ENCODE data around the gene PPL. TPM values are rescaled to one million over a fixed set of nuclear protein-coding genes. Genes with fewer than 3 reads are reported as not detected.

Gene PPL
- total and polyA plus RNA-seq, 2 of the 13 experiments (the other 11 are each of a cell fraction or from before 2014, with no cell fraction given) = 5.7 to 6.6 TPM

GRCh38 chr16:4925791-4926190 is 11.2 kb downstream of the PPL start:
- Histone ChIP-seq H3K27me3 (ENCODE audit: control insufficient read depth in 1 of 2, insufficient read depth in 2 of 2, low read length in 2 of 2) (no peaks in the 10 kb centered on the region), H4K20me1 (ENCODE audit: insufficient read depth, low read length) (no peaks in the 10 kb centered on the region), H3K4me2 (ENCODE audit: low read depth, low read length) (no peak overlapping the region), H3K79me2 (ENCODE audit: insufficient read depth, low read length) (no peaks in the 10 kb centered on the region), H3K4me3 (replicated peaks in 1 of 3; ENCODE audit: insufficient read depth in 1 of 3, low read depth in 2 of 3, low read length in 3 of 3) (no peak overlapping the region), H3K4me1 (ENCODE audit: insufficient read depth, low read length) (peaks cover 19% of the 10 kb centered on the region), H3K9me3 (ENCODE audit: low read length) (peaks cover 6% of the 10 kb centered on the region; the same call in 1 of the 2 replicates), H3K9ac (ENCODE audit: insufficient read depth, low read depth, low read length) (no peak overlapping the region), H3K27ac (ENCODE audit: extremely low read length, insufficient read depth, low read length) (no peak overlapping the region), H3K36me3 (replicated peaks in 1 of 2; ENCODE audit: control insufficient read depth in 1 of 2, insufficient read depth in 2 of 2, low read length in 2 of 2) (peaks cover 0 to 1% of the 10 kb centered on the region in 2 experiments; a peak in 2 of 5 replicates), H2AFZ (ENCODE audit: low read length) (no peak overlapping the region)
- DNase-seq (ENCODE audit: low spot score) (no peak), ATAC-seq (no peak), FAIRE-seq (no peak)
- WGBS (ENCODE audit: low lambda C conversion rate) = 90% methylated on average over 5 of the region's 5 CpGs
- in situ Hi-C loops (cut with HindIII; ENCODE audit: extremely low pct_ligation_motif_present, low pct_unique_long_range_greater_than_20kb) (no loop called here), intact Hi-C loops (cut with micrococcal nuclease; ENCODE audit: unreplicated experiment) (no loop called here)
- POLR2A ChIA-PET = no interaction called here
- no TSS peak for BruUV-seq (replicated peaks)
- CTCF ChIA-PET (ENCODE audit: low intra/inter-chr PET ratio, low total read pairs) = no interaction called here
- TF ChIP-seq HHEX (CRISPR knock-in tag; IDR thresholded peaks at IDR 0.05) = no peak
- TF ChIP-seq FOXO4 (CRISPR knock-in tag; conservative IDR thresholded peaks at IDR 0.05) = no peak
- TF ChIP-seq, protein P1, sequence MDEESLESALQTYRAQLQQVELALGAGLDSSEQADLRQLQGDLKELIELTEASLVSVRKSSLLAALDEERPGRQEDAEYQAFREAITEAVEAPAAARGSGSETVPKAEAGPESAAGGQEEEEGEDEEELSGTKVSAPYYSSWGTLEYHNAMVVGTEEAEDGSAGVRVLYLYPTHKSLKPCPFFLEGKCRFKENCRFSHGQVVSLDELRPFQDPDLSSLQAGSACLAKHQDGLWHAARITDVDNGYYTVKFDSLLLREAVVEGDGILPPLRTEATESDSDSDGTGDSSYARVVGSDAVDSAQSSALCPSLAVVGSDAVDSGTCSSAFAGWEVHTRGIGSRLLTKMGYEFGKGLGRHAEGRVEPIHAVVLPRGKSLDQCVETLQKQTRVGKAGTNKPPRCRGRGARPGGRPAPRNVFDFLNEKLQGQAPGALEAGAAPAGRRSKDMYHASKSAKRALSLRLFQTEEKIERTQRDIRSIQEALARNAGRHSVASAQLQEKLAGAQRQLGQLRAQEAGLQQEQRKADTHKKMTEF (CRISPR knock-in tag; IDR thresholded peaks at IDR 0.05) = no peak
- no peak for TF ChIP-seq ARNTL (CRISPR knock-in tag; IDR thresholded peaks at IDR 0.05)
- TF ChIP-seq PHB2 (IDR thresholded peaks at IDR 0.05; ENCODE audit: partially characterized antibody) = no peak
- TF ChIP-seq, protein P2, sequence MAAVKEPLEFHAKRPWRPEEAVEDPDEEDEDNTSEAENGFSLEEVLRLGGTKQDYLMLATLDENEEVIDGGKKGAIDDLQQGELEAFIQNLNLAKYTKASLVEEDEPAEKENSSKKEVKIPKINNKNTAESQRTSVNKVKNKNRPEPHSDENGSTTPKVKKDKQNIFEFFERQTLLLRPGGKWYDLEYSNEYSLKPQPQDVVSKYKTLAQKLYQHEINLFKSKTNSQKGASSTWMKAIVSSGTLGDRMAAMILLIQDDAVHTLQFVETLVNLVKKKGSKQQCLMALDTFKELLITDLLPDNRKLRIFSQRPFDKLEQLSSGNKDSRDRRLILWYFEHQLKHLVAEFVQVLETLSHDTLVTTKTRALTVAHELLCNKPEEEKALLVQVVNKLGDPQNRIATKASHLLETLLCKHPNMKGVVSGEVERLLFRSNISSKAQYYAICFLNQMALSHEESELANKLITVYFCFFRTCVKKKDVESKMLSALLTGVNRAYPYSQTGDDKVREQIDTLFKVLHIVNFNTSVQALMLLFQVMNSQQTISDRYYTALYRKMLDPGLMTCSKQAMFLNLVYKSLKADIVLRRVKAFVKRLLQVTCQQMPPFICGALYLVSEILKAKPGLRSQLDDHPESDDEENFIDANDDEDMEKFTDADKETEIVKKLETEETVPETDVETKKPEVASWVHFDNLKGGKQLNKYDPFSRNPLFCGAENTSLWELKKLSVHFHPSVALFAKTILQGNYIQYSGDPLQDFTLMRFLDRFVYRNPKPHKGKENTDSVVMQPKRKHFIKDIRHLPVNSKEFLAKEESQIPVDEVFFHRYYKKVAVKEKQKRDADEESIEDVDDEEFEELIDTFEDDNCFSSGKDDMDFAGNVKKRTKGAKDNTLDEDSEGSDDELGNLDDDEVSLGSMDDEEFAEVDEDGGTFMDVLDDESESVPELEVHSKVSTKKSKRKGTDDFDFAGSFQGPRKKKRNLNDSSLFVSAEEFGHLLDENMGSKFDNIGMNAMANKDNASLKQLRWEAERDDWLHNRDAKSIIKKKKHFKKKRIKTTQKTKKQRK (IDR thresholded peaks at IDR 0.05; ENCODE audit: low read length) = no peak
- TF ChIP-seq SP2 (CRISPR knock-in tag; IDR thresholded peaks at IDR 0.05) = no peak
- TF ChIP-seq CBX5 (CRISPR knock-in tag; IDR thresholded peaks at IDR 0.05; ENCODE audit: borderline replicate concordance) = no peak
- TF ChIP-seq, protein P3, sequence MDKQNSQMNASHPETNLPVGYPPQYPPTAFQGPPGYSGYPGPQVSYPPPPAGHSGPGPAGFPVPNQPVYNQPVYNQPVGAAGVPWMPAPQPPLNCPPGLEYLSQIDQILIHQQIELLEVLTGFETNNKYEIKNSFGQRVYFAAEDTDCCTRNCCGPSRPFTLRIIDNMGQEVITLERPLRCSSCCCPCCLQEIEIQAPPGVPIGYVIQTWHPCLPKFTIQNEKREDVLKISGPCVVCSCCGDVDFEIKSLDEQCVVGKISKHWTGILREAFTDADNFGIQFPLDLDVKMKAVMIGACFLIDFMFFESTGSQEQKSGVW (CRISPR knock-in tag; IDR thresholded peaks at IDR 0.05; ENCODE audit: borderline replicate concordance) = no peak
- no peak for TF ChIP-seq XRCC5 (optimal IDR thresholded peaks at IDR 0.05; ENCODE audit: low read length)
- TF ChIP-seq PAF1 (CRISPR knock-in tag; IDR thresholded peaks at IDR 0.05) = no peak
- TF ChIP-seq, protein P4, sequence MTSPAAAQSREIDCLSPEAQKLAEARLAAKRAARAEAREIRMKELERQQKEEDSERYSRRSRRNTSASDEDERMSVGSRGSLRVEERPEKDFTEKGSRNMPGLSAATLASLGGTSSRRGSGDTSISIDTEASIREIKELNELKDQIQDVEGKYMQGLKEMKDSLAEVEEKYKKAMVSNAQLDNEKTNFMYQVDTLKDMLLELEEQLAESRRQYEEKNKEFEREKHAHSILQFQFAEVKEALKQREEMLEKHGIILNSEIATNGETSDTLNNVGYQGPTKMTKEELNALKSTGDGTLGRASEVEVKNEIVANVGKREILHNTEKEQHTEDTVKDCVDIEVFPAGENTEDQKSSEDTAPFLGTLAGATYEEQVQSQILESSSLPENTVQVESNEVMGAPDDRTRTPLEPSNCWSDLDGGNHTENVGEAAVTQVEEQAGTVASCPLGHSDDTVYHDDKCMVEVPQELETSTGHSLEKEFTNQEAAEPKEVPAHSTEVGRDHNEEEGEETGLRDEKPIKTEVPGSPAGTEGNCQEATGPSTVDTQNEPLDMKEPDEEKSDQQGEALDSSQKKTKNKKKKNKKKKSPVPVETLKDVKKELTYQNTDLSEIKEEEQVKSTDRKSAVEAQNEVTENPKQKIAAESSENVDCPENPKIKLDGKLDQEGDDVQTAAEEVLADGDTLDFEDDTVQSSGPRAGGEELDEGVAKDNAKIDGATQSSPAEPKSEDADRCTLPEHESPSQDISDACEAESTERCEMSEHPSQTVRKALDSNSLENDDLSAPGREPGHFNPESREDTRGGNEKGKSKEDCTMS (CRISPR knock-in tag; conservative IDR thresholded peaks at IDR 0.05) = no peak
- TF ChIP-seq SSRP1 (CRISPR knock-in tag; IDR thresholded peaks at IDR 0.05) = no peak
- TF ChIP-seq JARID2 (CRISPR knock-in tag; IDR thresholded peaks at IDR 0.05; ENCODE audit: insufficient replicate concordance) = no peak
- TF ChIP-seq, protein P5, sequence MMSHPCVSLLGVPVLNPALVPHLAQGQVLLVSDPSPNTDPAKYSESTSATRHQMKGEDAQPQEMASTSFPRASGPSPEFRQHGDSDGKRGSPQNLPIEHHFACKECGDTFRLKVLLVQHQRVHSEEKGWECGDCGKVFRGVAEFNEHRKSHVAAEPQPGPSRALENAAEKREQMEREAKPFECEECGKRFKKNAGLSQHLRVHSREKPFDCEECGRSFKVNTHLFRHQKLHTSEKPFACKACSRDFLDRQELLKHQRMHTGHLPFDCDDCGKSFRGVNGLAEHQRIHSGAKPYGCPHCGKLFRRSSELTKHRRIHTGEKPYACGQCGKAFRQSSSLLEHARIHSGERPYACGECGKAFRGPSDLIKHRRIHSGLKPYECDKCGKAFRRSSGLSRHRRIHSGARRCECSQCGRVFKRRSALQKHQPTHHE (CRISPR knock-in tag; IDR thresholded peaks at IDR 0.05; ENCODE audit: borderline replicate concordance) = no peak

All from HepG2 (cell line).